Activated T-helper 1 cell treated with anti-CD3 and anti-CD28 coated beads, Interleukin-12 subunit alpha, Interleukin-12 subunit beta, Interleukin-2, Interleukin-4 antibody, amounts not matched to agents 30 ng/mL and 10 ng/mL and 1 ng/mL, durations not matched to agents 14 hours and 24 hours and 36 hours (primary cell): ENCODE measurements around the gene ARL2. TPM values are rescaled to one million over a fixed set of nuclear protein-coding genes. Genes with fewer than 3 reads are reported as not detected.

ENCODE experiments used
- DNase-seq: peaks from one replicate; pipeline ENCODE4 v3.0.0; 2021; ENCODE audit warnings: low spot score
- H3K27ac Mint-ChIP-seq: one replicate; pipeline ENCODE4 v1.8.0; 2021; ENCODE audit warnings: mild to moderate bottlenecking, mixed read lengths
- H3K27me3 Mint-ChIP-seq: one replicate; pipeline ENCODE4 v1.8.0; 2022; ENCODE audit warnings: mild to moderate bottlenecking, moderate library complexity, mixed read lengths; ENCODE audit not compliant: insufficient read depth
- H3K36me3 Mint-ChIP-seq: one replicate; pipeline ENCODE4 v1.8.0; 2021; ENCODE audit warnings: low read depth, mixed read lengths
- H3K4me1 Mint-ChIP-seq: one replicate; pipeline ENCODE4 v1.8.0; 2021; ENCODE audit warnings: low read depth, mixed read lengths
- H3K4me3 Mint-ChIP-seq: one replicate; pipeline ENCODE4 v1.8.0; 2021; ENCODE audit warnings: mild to moderate bottlenecking, moderate library complexity, mixed read lengths
- H3K9me3 Mint-ChIP-seq: one replicate; pipeline ENCODE4 v1.8.0; 2021; ENCODE audit warnings: mixed read lengths
- intact Hi-C: fragments of 100-400 bp; cut with micrococcal nuclease; formaldehyde crosslinking; loops from one replicate; pipeline ENCODE4 v1.15.1; 2024
- total RNA-seq: library from RNA; stranded (reverse); gene quantifications from 2 replicates; pipeline ENCODE4 v1.2.3, GENCODE V29; 2022

ARL2 gene
- total RNA-seq, 1 donor from 2014 or later, result 67.3 TPM

DNA sequence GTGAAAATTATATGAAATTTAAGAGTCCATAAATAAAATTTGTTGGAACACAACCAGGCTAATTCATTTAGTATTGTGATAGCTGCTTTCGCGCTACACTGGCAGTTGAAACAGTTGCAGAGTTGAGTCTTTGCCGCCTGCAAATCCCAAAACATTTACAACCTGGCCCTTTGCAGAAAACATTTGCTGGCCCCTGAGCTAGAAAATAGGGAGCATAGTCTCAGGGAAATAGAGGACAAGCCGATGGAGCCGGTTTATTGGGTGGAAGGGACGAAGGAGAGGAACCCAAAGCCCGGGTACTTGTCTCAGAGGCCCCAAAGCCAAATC, 26.5 kb downstream of the ARL2 start:
- no peaks in the 10 kb centered on the region for H3K9me3 Mint-ChIP-seq
- peak overlapping the region; percentile 93 for H3K27ac Mint-ChIP-seq
- peaks cover 17% of the 10 kb centered on the region for H3K4me1 Mint-ChIP-seq
- peak overlapping the region; percentile 88 for H3K4me3 Mint-ChIP-seq
- no peak for DNase-seq
- peaks cover 14% of the 10 kb centered on the region for H3K36me3 Mint-ChIP-seq
- intact Hi-C loops, result loop anchor here (1.0 to 5.0 kb wide), 6 partner anchors 13 to 532 kb away; partner anchors contain the start of genes ATG2A, FAM89B, SNX15 and VPS51
- no peaks in the 10 kb centered on the region for H3K27me3 Mint-ChIP-seq

GRCh38 chr11:65040847-65041622, 27.1 kb downstream of the ARL2 start, which contains the start of gene SAC3D1:
Gene SAC3D1 (plus strand): TSS chr11:65041210. CDS start chr11:65041293, 83 bp downstream.
- peak; percentile 90 for DNase-seq
- Mint-ChIP-seq H3K27ac (peak within 1 kb of the TSS; percentile 93), H3K36me3 (peaks cover 14% of the 10 kb centered on the region), H3K4me3 (peak within 1 kb of the TSS; percentile 90), H3K9me3 (no peaks in the 10 kb centered on the region), H3K27me3 (no peaks in the 10 kb centered on the region), H3K4me1 (peaks cover 19% of the 10 kb centered on the region)
- intact Hi-C loops, result loop anchor here (1.0 to 5.0 kb wide), 10 partner anchors 14 to 531 kb away; partner anchors contain the start of genes ATG2A, CDCA5, FAM89B and SNX15

GRCh38 chr11:65042891-65043290, 28.9 kb downstream of the ARL2 start:
- intact Hi-C loops, result loop anchor here (5.0 kb wide), 1 partner anchor 529 kb away; the partner anchor contains the start of genes FAM89B and ZNRD2
- Mint-ChIP-seq H3K9me3 (no peaks in the 10 kb centered on the region), H3K27ac (peak overlapping the region; percentile 36), H3K4me1 (peaks cover 31% of the 10 kb centered on the region), H3K36me3 (peaks cover 15% of the 10 kb centered on the region), H3K27me3 (no peaks in the 10 kb centered on the region), H3K4me3 (peak overlapping the region; percentile 90)
- no peak for DNase-seq

- H3K4me3 Mint-ChIP-seq, result no peak overlapping the region
- H3K27ac Mint-ChIP-seq, result no peak overlapping the region
- H3K4me1 Mint-ChIP-seq, result peaks cover 31% of the 10 kb centered on the region
- H3K27me3 Mint-ChIP-seq, result no peaks in the 10 kb centered on the region
- no peaks in the 10 kb centered on the region for H3K9me3 Mint-ChIP-seq
- DNase-seq, result no peak
- peaks cover 15% of the 10 kb centered on the region for H3K36me3 Mint-ChIP-seq
- intact Hi-C loops, result loop anchor here (5.0 kb wide), 1 partner anchor 528 kb away; the partner anchor contains the start of genes FAM89B and ZNRD2
Measured at GRCh38 chr11:65043881-65044501, 30.0 kb downstream of the ARL2 start.

DNA sequence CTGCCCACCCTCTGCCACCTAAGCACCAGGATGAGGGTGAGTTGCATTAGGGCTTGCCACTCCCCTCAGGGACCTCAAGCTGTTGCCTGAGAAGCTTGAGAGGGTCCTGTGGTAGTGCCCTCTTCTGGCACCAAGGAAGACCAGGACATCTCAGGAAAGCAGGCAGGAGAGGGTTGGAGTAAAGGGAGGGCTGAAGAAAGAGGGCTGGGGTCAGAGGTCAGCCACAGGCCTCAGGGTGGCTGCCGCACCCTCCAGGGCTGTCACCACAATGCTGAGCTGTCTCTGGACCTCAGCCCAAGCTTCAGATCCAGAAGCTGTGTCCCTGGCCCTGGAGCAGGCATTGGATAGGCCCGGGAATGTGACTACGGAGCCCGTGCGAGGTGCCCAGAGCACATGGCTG, 31.1 kb downstream of the ARL2 start:
- intact Hi-C loops, result no loop called here
- DNase-seq, result no peak
- Mint-ChIP-seq H3K27ac (no peak overlapping the region), H3K4me3 (no peak overlapping the region), H3K27me3 (no peaks in the 10 kb centered on the region), H3K4me1 (peaks cover 31% of the 10 kb centered on the region), H3K36me3 (peaks cover 12% of the 10 kb centered on the region), H3K9me3 (no peaks in the 10 kb centered on the region)

- peaks cover 12% of the 10 kb centered on the region for H3K36me3 Mint-ChIP-seq
- H3K4me1 Mint-ChIP-seq, result peaks cover 26% of the 10 kb centered on the region
- no peak for DNase-seq
- H3K4me3 Mint-ChIP-seq, result no peak overlapping the region
- H3K27me3 Mint-ChIP-seq, result no peaks in the 10 kb centered on the region
- H3K9me3 Mint-ChIP-seq, result no peaks in the 10 kb centered on the region
- H3K27ac Mint-ChIP-seq, result no peak overlapping the region
- intact Hi-C loops, result no loop called here
Measured at GRCh38 chr11:65045728-65046127, 31.8 kb downstream of the ARL2 start.

- H3K4me1 Mint-ChIP-seq, result peaks cover 20% of the 10 kb centered on the region
- H3K27me3 Mint-ChIP-seq, result peaks cover 1% of the 10 kb centered on the region
- H3K36me3 Mint-ChIP-seq, result peaks cover 12% of the 10 kb centered on the region
- H3K9me3 Mint-ChIP-seq, result no peaks in the 10 kb centered on the region
- DNase-seq, result no peak
- peak overlapping the region; percentile 80 for H3K27ac Mint-ChIP-seq
- intact Hi-C loops, result no loop called here
- H3K4me3 Mint-ChIP-seq, result peak overlapping the region; percentile 81
Measured at GRCh38 chr11:65047581-65048422, 33.8 kb downstream of the ARL2 start.

- intact Hi-C loops, result no loop called here
- Mint-ChIP-seq H3K4me3 (no peak overlapping the region), H3K36me3 (peaks cover 2% of the 10 kb centered on the region), H3K9me3 (no peaks in the 10 kb centered on the region), H3K27ac (no peak overlapping the region), H3K4me1 (peaks cover 22% of the 10 kb centered on the region), H3K27me3 (peaks cover 1% of the 10 kb centered on the region)
- DNase-seq, result no peak
Measured at GRCh38 chr11:65051398-65051858, 37.5 kb downstream of the ARL2 start.

DNA sequence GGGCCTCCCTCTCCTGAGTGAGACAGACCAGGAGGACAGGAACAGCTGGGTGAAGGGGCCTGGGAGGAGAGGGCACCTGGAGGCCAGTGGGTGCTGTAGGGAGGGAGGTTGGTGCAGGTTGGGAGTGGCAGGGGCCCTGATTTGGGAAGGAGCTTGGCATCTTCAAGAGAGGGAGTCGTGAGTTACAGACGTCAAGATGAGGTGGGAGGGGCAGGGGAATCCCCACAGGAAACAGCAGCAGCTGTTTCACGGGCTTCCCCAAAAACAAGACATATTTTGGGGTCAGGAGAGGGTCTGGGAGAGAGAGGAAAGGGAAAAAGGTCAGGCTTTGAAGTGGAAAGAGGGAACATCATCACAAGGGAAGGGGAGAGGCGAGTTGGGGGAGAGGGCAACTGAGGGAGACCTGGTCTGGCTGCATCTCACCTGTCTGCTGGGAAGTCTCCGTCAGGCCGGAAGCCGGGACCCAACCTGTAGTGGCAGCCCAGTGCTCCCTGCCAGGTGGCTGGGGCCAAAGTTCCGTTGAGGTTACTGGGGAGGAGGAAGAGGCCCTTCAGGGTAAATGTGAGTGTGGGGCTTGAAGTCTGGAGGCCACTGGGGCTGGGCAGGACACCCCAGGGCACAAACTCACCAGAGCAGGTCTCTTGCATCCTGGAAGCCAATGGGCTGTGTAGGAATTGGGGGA, 40.0 kb downstream of the ARL2 start:
- DNase-seq, result no peak
- H3K4me1 Mint-ChIP-seq, result peaks cover 14% of the 10 kb centered on the region
- H3K4me3 Mint-ChIP-seq, result no peak overlapping the region
- intact Hi-C loops, result no loop called here
- H3K27ac Mint-ChIP-seq, result peak overlapping the region; percentile 88
- H3K27me3 Mint-ChIP-seq, result peaks cover 1% of the 10 kb centered on the region
- H3K36me3 Mint-ChIP-seq, result no peaks in the 10 kb centered on the region
- H3K9me3 Mint-ChIP-seq, result no peaks in the 10 kb centered on the region

DNA sequence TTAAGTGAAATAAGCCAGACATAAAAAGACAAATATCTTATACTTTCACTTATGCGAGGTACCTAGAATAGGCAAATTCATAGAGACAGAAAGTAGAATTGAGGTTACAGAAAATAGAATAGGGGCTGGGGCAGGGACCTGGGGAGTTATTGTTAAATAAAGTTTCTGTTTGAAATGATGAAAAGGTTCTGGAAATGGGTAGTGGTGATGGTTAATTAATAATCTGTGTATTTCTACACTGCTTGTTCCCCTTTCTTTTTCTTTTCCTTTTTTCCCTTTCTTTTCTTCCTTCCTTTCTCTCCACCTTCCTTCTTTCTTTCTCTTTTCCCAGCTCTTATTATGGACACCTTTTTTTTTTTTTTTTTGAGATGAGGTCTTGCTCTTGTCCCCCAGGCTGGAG, 41.6 kb downstream of the ARL2 start:
- Mint-ChIP-seq H3K27me3 (peaks cover 6% of the 10 kb centered on the region), H3K9me3 (no peaks in the 10 kb centered on the region), H3K4me3 (no peak overlapping the region), H3K36me3 (no peaks in the 10 kb centered on the region), H3K27ac (no peak overlapping the region), H3K4me1 (peaks cover 21% of the 10 kb centered on the region)
- DNase-seq, result no peak
- intact Hi-C loops, result no loop called here

- intact Hi-C loops, result no loop called here
- Mint-ChIP-seq H3K27me3 (peaks cover 6% of the 10 kb centered on the region), H3K4me3 (no peak overlapping the region), H3K27ac (no peak overlapping the region), H3K36me3 (no peaks in the 10 kb centered on the region), H3K9me3 (no peaks in the 10 kb centered on the region), H3K4me1 (peaks cover 28% of the 10 kb centered on the region)
- DNase-seq, result no peak
Measured at GRCh38 chr11:65056999-65057398, 43.0 kb downstream of the ARL2 start.

DNA sequence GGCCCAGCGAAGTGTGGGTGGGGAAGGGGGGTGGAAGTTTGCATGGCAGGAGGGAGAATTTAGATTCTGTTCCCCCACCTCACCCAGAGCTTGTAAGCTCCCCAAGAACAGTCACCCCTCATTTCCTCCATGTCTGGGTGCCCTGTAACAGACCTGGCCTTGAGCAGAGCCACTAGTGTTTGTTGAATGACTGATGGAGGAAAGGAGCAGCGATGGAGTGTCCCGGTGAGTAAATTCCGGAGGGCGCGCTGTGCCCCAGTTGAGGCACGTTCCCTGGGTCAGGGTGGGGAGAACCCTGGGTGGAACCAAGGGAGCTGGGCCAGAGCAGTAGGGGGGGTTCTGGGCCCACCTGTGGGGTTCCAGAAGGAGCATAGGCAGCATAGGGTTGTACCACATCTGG, 43.6 kb downstream of the ARL2 start:
- intact Hi-C loops, result no loop called here
- no peak overlapping the region for H3K27ac Mint-ChIP-seq
- DNase-seq, result no peak
- peaks cover 28% of the 10 kb centered on the region for H3K4me1 Mint-ChIP-seq
- H3K4me3 Mint-ChIP-seq, result no peak overlapping the region
- H3K27me3 Mint-ChIP-seq, result peaks cover 6% of the 10 kb centered on the region
- no peaks in the 10 kb centered on the region for H3K36me3 Mint-ChIP-seq
- no peaks in the 10 kb centered on the region for H3K9me3 Mint-ChIP-seq
